T47D (cell line): ENCODE measurements around the gene OR10A5.
"Not testable (repeated sequence)": the region's sequence is repeated elsewhere in the genome, so short reads cannot be mapped to it uniquely, and the experiment has no call there.

ENCODE experiments used
- DNase-seq, 2 experiments: peaks; one replicate each; pipeline versions ENCODE4 v3.0.0 to v3.0.0-alpha.2; 2011 to 2012; ENCODE audit warnings: low read depth in 1 of 2, low spot score in 1 of 2
- JUND ChIP-seq: IDR thresholded peaks from 2 replicates; pipeline ENCODE4 v1.6.1; 2012; ENCODE audit warnings: low read depth
- in situ Hi-C: cut with HindIII; loops from 2 replicates; pipeline ENCODE4 v1.10.0; 2016; ENCODE audit warnings: low sequenced_read_pairs, low pct_unique_long_range_greater_than_20kb

Gene OR10A5

GRCh38 chr11:6843670-6844069, 1.8 kb upstream of the OR10A5 start:
- no peak for TF ChIP-seq JUND
- in situ Hi-C loops, result no loop called here
- DNase-seq, result no peak

GRCh38 chr11:6844356-6844755, 1.1 kb upstream of the OR10A5 start:
- TF ChIP-seq JUND, result no peak
- no peak for DNase-seq
- in situ Hi-C loops, result no loop called here

- no peak for TF ChIP-seq JUND
- DNase-seq, result no peak
- in situ Hi-C loops, result no loop called here
These were observed 5.0 kb downstream of the OR10A5 start for GRCh38 chr11:6850526-6850925.

- DNase-seq, in situ Hi-C loops: not testable (repeated sequence)
These were observed 9.3 kb downstream of the OR10A5 start for GRCh38 chr11:6854801-6855200.

- in situ Hi-C loops, result no loop called here
- no peak for TF ChIP-seq JUND
- no peak for DNase-seq
These were observed 10.6 kb downstream of the OR10A5 start for GRCh38 chr11:6855971-6856541.

GRCh38 chr11:6856871-6857270, 11.4 kb downstream of the OR10A5 start:
- no peak for TF ChIP-seq JUND
- DNase-seq, result no peak
- in situ Hi-C loops, result no loop called here

GRCh38 chr11:6862961-6863360, 17.5 kb downstream of the OR10A5 start, which contains the start of gene OR10A2:
Gene OR10A2, plus strand, starts transcription at chr11:6863057. Its CDS starts 6,698 bp downstream, at chr11:6869755.
- peak in 1 of 2 experiments; percentile 2 for DNase-seq

GRCh38 chr11:6864438-6864837, 19.0 kb downstream of the OR10A5 start:
- DNase-seq, result no peak
- no peak for TF ChIP-seq JUND
- in situ Hi-C loops, result no loop called here

More at GRCh38 chr11:6862961-6863360, 17.5 kb downstream of the OR10A5 start, which contains the start of gene OR10A2:
- in situ Hi-C loops, result no loop called here
- TF ChIP-seq JUND, result no peak

GRCh38 chr11:6871278-6871677, 25.8 kb downstream of the OR10A5 start:
- no peak for TF ChIP-seq JUND
- in situ Hi-C loops, result no loop called here
- DNase-seq, result no peak

- in situ Hi-C loops, result no loop called here
- DNase-seq, result no peak
- no peak for TF ChIP-seq JUND
These were observed 30.3 kb downstream of the OR10A5 start for GRCh38 chr11:6875761-6876160.

GRCh38 chr11:6876325-6876724, 30.8 kb downstream of the OR10A5 start, which contains the start of gene OR10A4:
Gene OR10A4, plus strand, starts transcription at chr11:6876625. Its CDS starts 23 bp downstream, at chr11:6876648.
- no peak for DNase-seq
- no peak for TF ChIP-seq JUND
- in situ Hi-C loops, result no loop called here

GRCh38 chr11:6876914-6877313, 31.4 kb downstream of the OR10A5 start:
- no peak for TF ChIP-seq JUND
- in situ Hi-C loops, result no loop called here
- no peak for DNase-seq

GRCh38 chr11:6882751-6883150, 37.3 kb downstream of the OR10A5 start:
- TF ChIP-seq JUND, result no peak
- in situ Hi-C loops, result no loop called here
- no peak for DNase-seq

GRCh38 chr11:6887711-6888110, 42.2 kb downstream of the OR10A5 start:
- in situ Hi-C loops, DNase-seq: not testable (repeated sequence)
